ENCODE measurements around the gene TH.

GRCh38 chr11:2142762-2143202, 28.8 kb downstream of the TH start:
- TF ChIP-seq, protein P1, sequence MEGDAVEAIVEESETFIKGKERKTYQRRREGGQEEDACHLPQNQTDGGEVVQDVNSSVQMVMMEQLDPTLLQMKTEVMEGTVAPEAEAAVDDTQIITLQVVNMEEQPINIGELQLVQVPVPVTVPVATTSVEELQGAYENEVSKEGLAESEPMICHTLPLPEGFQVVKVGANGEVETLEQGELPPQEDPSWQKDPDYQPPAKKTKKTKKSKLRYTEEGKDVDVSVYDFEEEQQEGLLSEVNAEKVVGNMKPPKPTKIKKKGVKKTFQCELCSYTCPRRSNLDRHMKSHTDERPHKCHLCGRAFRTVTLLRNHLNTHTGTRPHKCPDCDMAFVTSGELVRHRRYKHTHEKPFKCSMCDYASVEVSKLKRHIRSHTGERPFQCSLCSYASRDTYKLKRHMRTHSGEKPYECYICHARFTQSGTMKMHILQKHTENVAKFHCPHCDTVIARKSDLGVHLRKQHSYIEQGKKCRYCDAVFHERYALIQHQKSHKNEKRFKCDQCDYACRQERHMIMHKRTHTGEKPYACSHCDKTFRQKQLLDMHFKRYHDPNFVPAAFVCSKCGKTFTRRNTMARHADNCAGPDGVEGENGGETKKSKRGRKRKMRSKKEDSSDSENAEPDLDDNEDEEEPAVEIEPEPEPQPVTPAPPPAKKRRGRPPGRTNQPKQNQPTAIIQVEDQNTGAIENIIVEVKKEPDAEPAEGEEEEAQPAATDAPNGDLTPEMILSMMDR (IDR thresholded peaks at IDR 0.05), result no peak
- TF ChIP-seq EZH2 (IDR thresholded peaks at IDR 0.05; ENCODE audit: borderline replicate concordance, insufficient read depth, low read depth, low read length, poor library complexity, severe bottlenecking), result no peak
